ENCODE results near the gene AMER2. TPM values are rescaled to one million over a fixed set of nuclear protein-coding genes. Genes with fewer than 3 reads are reported as not detected.

AMER2 gene
- total RNA-seq, 2 experiments from 2014 or later: not detected

- H3K27me3 Mint-ChIP-seq: peaks cover 26% of the 10 kb centered on the region
- ChIA-PET CTCF (no interaction called here), POLR2A (no interaction called here)
- no peak for DNase-seq
- no peak overlapping the region for H3K4me3 Mint-ChIP-seq
- H3K4me1 Mint-ChIP-seq: no peaks in the 10 kb centered on the region
- no peaks in the 10 kb centered on the region for H3K9me3 Mint-ChIP-seq
- no peak overlapping the region for H3K27ac Mint-ChIP-seq
- H3K36me3 Mint-ChIP-seq (ENCODE audit: low read depth): no peaks in the 10 kb centered on the region
Observed at GRCh38 chr13:25130944-25131343, 41.1 kb downstream of the AMER2 start.

- Mint-ChIP-seq H3K4me3 (no peak overlapping the region), H3K27me3 (peaks cover 26% of the 10 kb centered on the region), H3K36me3 (ENCODE audit: low read depth) (no peaks in the 10 kb centered on the region), H3K4me1 (no peaks in the 10 kb centered on the region), H3K9me3 (no peaks in the 10 kb centered on the region), H3K27ac (no peak overlapping the region)
- CTCF ChIA-PET: no interaction called here
- no peak for DNase-seq
- POLR2A ChIA-PET: no interaction called here
Observed at GRCh38 chr13:25118378-25118905, 53.6 kb downstream of the AMER2 start.

GRCh38 chr13:25117312-25117711, 54.8 kb downstream of the AMER2 start:
- Mint-ChIP-seq H3K4me3 (no peak overlapping the region), H3K4me1 (no peaks in the 10 kb centered on the region), H3K27ac (no peak overlapping the region), H3K36me3 (ENCODE audit: low read depth) (no peaks in the 10 kb centered on the region), H3K27me3 (peaks cover 29% of the 10 kb centered on the region), H3K9me3 (no peaks in the 10 kb centered on the region)
- CTCF ChIA-PET: interaction anchor here (1.3 kb wide), 1 partner anchor 122 kb away, joined by 5 read pairs; no protein-coding TSS in a partner anchor
- no peak for DNase-seq
- POLR2A ChIA-PET: no interaction called here

- ChIA-PET POLR2A (no interaction called here), CTCF (interaction anchor here (1.3 kb wide), 1 partner anchor 121 kb away, joined by 5 read pairs; no protein-coding TSS in a partner anchor)
- Mint-ChIP-seq H3K27me3 (peaks cover 30% of the 10 kb centered on the region), H3K9me3 (no peaks in the 10 kb centered on the region), H3K36me3 (ENCODE audit: low read depth) (no peaks in the 10 kb centered on the region), H3K4me1 (no peaks in the 10 kb centered on the region), H3K27ac (no peak overlapping the region), H3K4me3 (no peak overlapping the region)
- DNase-seq: no peak
Observed at GRCh38 chr13:25116044-25116443, 56.0 kb downstream of the AMER2 start.

- Mint-ChIP-seq H3K4me1 (no peaks in the 10 kb centered on the region), H3K4me3 (no peak overlapping the region), H3K36me3 (ENCODE audit: low read depth) (no peaks in the 10 kb centered on the region), H3K9me3 (no peaks in the 10 kb centered on the region), H3K27me3 (peaks cover 31% of the 10 kb centered on the region), H3K27ac (no peak overlapping the region)
- DNase-seq: peak; percentile 69
- POLR2A ChIA-PET: no interaction called here
- CTCF ChIA-PET: interaction anchor here (0.6 to 3.5 kb wide), 12 partner anchors 11 to 483 kb away, joined by 3 to 29 read pairs (median 5); no protein-coding TSS in a partner anchor
Observed at GRCh38 chr13:25114220-25114619, 57.9 kb downstream of the AMER2 start.

GRCh38 chr13:25112695-25113255, 59.3 kb downstream of the AMER2 start:
- H3K4me3 Mint-ChIP-seq: no peak overlapping the region
- peaks cover 31% of the 10 kb centered on the region for H3K27me3 Mint-ChIP-seq
- POLR2A ChIA-PET: no interaction called here

More at GRCh38 chr13:25112695-25113255, 59.3 kb downstream of the AMER2 start:
- no peaks in the 10 kb centered on the region for H3K9me3 Mint-ChIP-seq
- DNase-seq: no peak
- no peaks in the 10 kb centered on the region for H3K36me3 Mint-ChIP-seq (ENCODE audit: low read depth)
- CTCF ChIA-PET: interaction anchor here (0.9 to 3.5 kb wide), 5 partner anchors 21 to 118 kb away, joined by 3 to 29 read pairs (median 5); no protein-coding TSS in a partner anchor
- H3K4me1 Mint-ChIP-seq: no peaks in the 10 kb centered on the region
- no peak overlapping the region for H3K27ac Mint-ChIP-seq

Other genes starting within 250 kb of the AMER2 start
- gene PABPC3, start 76.2 kb downstream of the AMER2 start, total RNA-seq: under 1 TPM; 0.75 to 0.88 TPM
- 10 to 100 TPM; 24.8 to 25.3 TPM for gene MTMR6, start 115.2 kb upstream of the AMER2 start, total RNA-seq
- gene NUP58, start 129.3 kb upstream of the AMER2 start, total RNA-seq: 10 to 100 TPM; 80.6 to 86.7 TPM
- gene ATP8A2, start 199.7 kb upstream of the AMER2 start, total RNA-seq: under 1 TPM; 0.10 to 0.15 TPM

All from activated CD4-positive, alpha-beta memory T cell treated with anti-CD3 and anti-CD28 coated beads, Interleukin-2, amount 10 ng/mL, durations not matched to agents 7 days and 5 days (primary cell).